ENCODE measurements around the gene ANKRD10. TPM values are rescaled to one million over a fixed set of nuclear protein-coding genes. Genes with fewer than 3 reads are reported as not detected.

Gene ANKRD10
- total RNA-seq, 1 experiment from 2014 or later = 219 TPM

GRCh38 chr13:110854866-110855265 is 60.0 kb downstream of the ANKRD10 start:
- no peak overlapping the region for H3K4me3 Mint-ChIP-seq
- CTCF ChIA-PET = no interaction called here
- ATAC-seq = no peak

GRCh38 chr13:110853235-110853721 is 61.6 kb downstream of the ANKRD10 start:
- H3K9me3 Mint-ChIP-seq = peaks cover 27% of the 10 kb centered on the region
- no peak overlapping the region for H3K27ac Mint-ChIP-seq
- ChIA-PET CTCF (interaction anchor here (0.9 to 1.3 kb wide), 2 partner anchors 62 to 208 kb away, joined by 3 to 4 read pairs; partner anchors contain the start of gene ANKRD10), POLR2A (no interaction called here)
- ATAC-seq (peak; percentile 52; the same call in 1 of the 2 replicates), DNase-seq (ENCODE audit: low spot score) (no peak)
- H3K27me3 Mint-ChIP-seq (ENCODE audit: low read depth) = peaks cover 3% of the 10 kb centered on the region; the same call in 1 of the 2 replicates
- peaks cover 5% of the 10 kb centered on the region; the same call in 1 of the 2 replicates for H3K36me3 Mint-ChIP-seq
- no peak overlapping the region for H3K4me3 Mint-ChIP-seq
- H3K4me1 Mint-ChIP-seq = peaks cover 13% of the 10 kb centered on the region
- TF ChIP-seq ZNF423 (CRISPR knock-in tag; IDR thresholded peaks at IDR 0.05) (0 out of 2 replicates have a peak, but pooled peaks have one; percentile 28), CREM (CRISPR knock-in tag; IDR thresholded peaks at IDR 0.05) (no peak)

More at GRCh38 chr13:110854866-110855265, 60.0 kb downstream of the ANKRD10 start:
- H3K36me3 Mint-ChIP-seq = peaks cover 5% of the 10 kb centered on the region; the same call in 1 of the 2 replicates
- peaks cover 3% of the 10 kb centered on the region; the same call in 1 of the 2 replicates for H3K27me3 Mint-ChIP-seq (ENCODE audit: low read depth)
- POLR2A ChIA-PET = no interaction called here
- H3K4me1 Mint-ChIP-seq = peaks cover 13% of the 10 kb centered on the region
- peaks cover 27% of the 10 kb centered on the region for H3K9me3 Mint-ChIP-seq
- DNase-seq (ENCODE audit: low spot score) = no peak
- no peak overlapping the region for H3K27ac Mint-ChIP-seq
- no peak for TF ChIP-seq CREM (CRISPR knock-in tag; IDR thresholded peaks at IDR 0.05)
- TF ChIP-seq ZNF423 (CRISPR knock-in tag; IDR thresholded peaks at IDR 0.05) = no peak
- TF ChIP-seq ZBTB21 (CRISPR knock-in tag; IDR thresholded peaks at IDR 0.05; ENCODE audit: borderline replicate concordance) = no peak
- TF ChIP-seq ERG (CRISPR knock-in tag; IDR thresholded peaks at IDR 0.05) = no peak
- no peak for TF ChIP-seq ZSCAN18 (CRISPR knock-in tag; IDR thresholded peaks at IDR 0.05)
- TF ChIP-seq E2F5 (CRISPR knock-in tag; IDR thresholded peaks at IDR 0.05) = no peak
- no peak for TF ChIP-seq NFATC4 (CRISPR knock-in tag; IDR thresholded peaks at IDR 0.05)
- no peak for TF ChIP-seq ZNF317 (CRISPR knock-in tag; IDR thresholded peaks at IDR 0.05; ENCODE audit: borderline replicate concordance, low read depth)

GRCh38 chr13:110850840-110851239 is 64.0 kb downstream of the ANKRD10 start:
- no peak overlapping the region for H3K27ac Mint-ChIP-seq
- no peaks in the 10 kb centered on the region for H3K36me3 Mint-ChIP-seq
- H3K4me1 Mint-ChIP-seq = peaks cover 13% of the 10 kb centered on the region
- H3K4me3 Mint-ChIP-seq = no peak overlapping the region
- ChIA-PET POLR2A (no interaction called here), CTCF (no interaction called here)
- no peaks in the 10 kb centered on the region; the same call in 1 of the 2 replicates for H3K27me3 Mint-ChIP-seq (ENCODE audit: low read depth)
- H3K9me3 Mint-ChIP-seq = peaks cover 3% of the 10 kb centered on the region
- no peak for DNase-seq (ENCODE audit: low spot score)
- no peak; the same call in 1 of the 2 replicates for ATAC-seq
- no peak for TF ChIP-seq USF1 (CRISPR knock-in tag; IDR thresholded peaks at IDR 0.05)
- TF ChIP-seq ZNF317 (CRISPR knock-in tag; IDR thresholded peaks at IDR 0.05; ENCODE audit: borderline replicate concordance, low read depth) = no peak
- no peak for TF ChIP-seq ESRRA (CRISPR knock-in tag; IDR thresholded peaks at IDR 0.05; ENCODE audit: borderline replicate concordance)
- TF ChIP-seq CDX4 (CRISPR knock-in tag; IDR thresholded peaks at IDR 0.05; ENCODE audit: borderline replicate concordance) = no peak
- no peak for TF ChIP-seq USF2 (CRISPR knock-in tag; IDR thresholded peaks at IDR 0.05)
- no peak for TF ChIP-seq E2F1 (CRISPR knock-in tag; IDR thresholded peaks at IDR 0.05)
- TF ChIP-seq CTCF (IDR thresholded peaks at IDR 0.05) = no peak
- no peak for TF ChIP-seq ZNF281 (CRISPR knock-in tag; IDR thresholded peaks at IDR 0.05)
- no peak for TF ChIP-seq KAT7 (CRISPR knock-in tag; IDR thresholded peaks at IDR 0.05; ENCODE audit: borderline replicate concordance)
- TF ChIP-seq TEAD1 (CRISPR knock-in tag; IDR thresholded peaks at IDR 0.05) = no peak
- TF ChIP-seq ATF1 (CRISPR knock-in tag; IDR thresholded peaks at IDR 0.05) = no peak
